SH-SY5Y (cell line): Measurements from ENCODE around the gene ADAMTS14.

Experiments
- GATA2 ChIP-seq: IDR thresholded peaks from 2 replicates; pipeline ENCODE4 v1.6.1; 2011; ENCODE audit warnings: mild to moderate bottlenecking, low read depth, low read length
- GATA3 ChIP-seq: IDR thresholded peaks from 2 replicates; pipeline ENCODE4 v1.6.1; 2011; ENCODE audit warnings: low read depth, mild to moderate bottlenecking, low read length, moderate library complexity

GRCh38 chr10:70649526-70649925 is 22.8 kb upstream of the ADAMTS14 start:
- TF ChIP-seq GATA2 = no peak
- no peak for TF ChIP-seq GATA3
